GM10266 (cell line): ENCODE measurements around the gene NPHP4.

Experiments
- DNase-seq: peaks from one replicate; pipeline ENCODE4 v3.0.0; 2012; ENCODE audit errors: extremely low spot score
- CTCF ChIP-seq: IDR thresholded peaks from 2 replicates; pipeline ENCODE4 v1.5.1; 2012; ENCODE audit warnings: mild to moderate bottlenecking, low read depth; ENCODE audit not compliant: control insufficient read depth, insufficient read depth; ENCODE audit errors: missing control alignments

NPHP4 gene

GRCh38 chr1:5822726-5823125 lies 169.5 kb downstream of the NPHP4 start:
- DNase-seq: no peak
- TF ChIP-seq CTCF: no peak

DNA sequence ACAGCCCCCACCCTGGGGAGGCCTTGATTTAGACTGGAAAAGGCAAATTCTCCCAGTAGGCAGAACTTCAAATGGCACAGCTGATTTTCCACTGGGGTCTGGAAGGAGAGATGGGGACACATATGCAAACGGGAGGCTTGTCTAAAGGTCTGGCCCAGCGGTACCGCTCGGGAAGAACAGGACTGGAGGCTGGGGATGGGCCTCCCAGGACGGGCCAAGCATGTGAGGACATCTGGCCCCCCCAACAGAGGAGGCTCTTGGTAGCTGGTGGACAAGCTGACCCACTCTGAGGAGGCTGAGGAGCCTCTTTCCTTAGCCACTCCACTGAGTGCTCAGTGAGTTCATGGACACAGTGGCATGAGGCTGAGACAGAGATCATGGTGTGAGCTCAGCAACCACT lies 170.0 kb downstream of the NPHP4 start:
- TF ChIP-seq CTCF: no peak
- no peak for DNase-seq

DNA sequence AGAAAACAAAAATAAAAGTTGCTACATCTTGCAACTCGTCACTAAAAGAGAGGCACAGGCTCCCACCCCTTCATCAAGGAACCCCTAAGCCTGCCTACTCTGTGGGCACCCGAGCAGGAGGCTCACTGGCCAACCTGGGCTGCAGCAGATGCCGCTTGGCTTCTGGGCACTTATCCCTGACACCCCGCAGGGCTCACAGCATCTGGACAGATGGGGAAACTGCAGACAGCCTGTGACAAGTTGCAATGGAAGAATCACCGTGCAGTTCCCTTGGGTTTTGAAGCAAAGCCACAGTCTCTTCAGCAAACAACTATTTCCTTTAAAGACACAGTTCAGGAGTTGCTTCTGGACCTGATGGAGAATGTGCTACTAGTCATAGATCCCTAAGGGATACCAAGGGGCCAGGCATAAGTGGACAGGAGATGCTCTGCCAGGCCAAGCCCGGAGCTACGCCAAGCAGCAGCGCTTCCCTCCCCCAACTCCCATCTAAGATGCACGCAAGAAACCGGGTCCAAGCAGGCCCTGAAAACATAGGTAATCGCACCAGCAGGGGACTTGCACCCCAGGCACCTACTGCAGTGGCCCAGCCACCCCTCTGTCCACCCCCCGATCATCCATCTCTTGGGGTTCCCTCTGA lies 170.6 kb downstream of the NPHP4 start:
- no peak for TF ChIP-seq CTCF
- DNase-seq: no peak

- DNase-seq: no peak
- no peak for TF ChIP-seq CTCF
These were observed 172.2 kb downstream of the NPHP4 start for GRCh38 chr1:5820026-5820421.

- no peak for DNase-seq
These were observed 172.7 kb downstream of the NPHP4 start for GRCh38 chr1:5819391-5820025.

DNA sequence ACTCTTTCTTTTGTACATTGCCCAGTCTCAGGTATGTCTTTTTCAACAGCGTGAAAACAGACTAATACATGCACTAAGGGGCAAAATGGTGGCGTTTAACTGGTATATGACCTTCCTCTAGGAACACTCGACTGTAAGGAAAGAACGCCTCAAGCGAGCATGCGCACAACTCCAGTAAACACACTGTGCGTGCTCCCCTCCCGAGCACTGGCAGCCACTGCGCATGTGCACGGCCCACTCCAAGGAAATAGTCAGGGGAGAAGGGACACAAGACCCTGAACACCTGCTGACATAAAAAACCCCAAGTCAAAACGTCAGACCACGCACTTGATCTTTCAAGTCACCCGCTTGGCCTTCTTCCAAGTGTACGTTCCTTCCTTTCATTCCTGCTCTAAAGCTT lies 173.5 kb downstream of the NPHP4 start:
- DNase-seq: no peak
- no peak for TF ChIP-seq CTCF

More at GRCh38 chr1:5819391-5820025, 172.7 kb downstream of the NPHP4 start:
- no peak for TF ChIP-seq CTCF

DNA sequence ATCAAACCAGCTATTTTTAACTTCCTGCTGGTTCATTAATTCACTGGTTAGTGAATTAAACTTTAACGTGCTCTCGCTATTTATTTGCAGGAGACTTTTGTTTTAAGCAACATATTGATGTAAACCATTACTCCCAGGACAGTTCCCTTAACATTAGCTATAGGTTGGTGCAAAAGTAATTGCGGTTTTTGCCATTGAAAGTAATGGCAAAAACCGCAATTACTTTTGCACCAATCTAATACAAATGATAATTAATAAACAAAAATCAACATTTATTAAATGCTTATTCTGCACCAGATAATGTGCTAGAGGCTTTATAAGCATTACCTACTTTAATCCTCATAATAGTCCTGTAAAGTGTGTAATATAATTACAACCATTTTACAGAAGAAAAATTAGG lies 176.5 kb downstream of the NPHP4 start:
- TF ChIP-seq CTCF: no peak
- DNase-seq: no peak
